Activated T-helper 9 cell treated with anti-CD3 and anti-CD28 coated beads, Interleukin-2, amount 50 U/mL, for 16 hours (primary cell): ENCODE measurements around the gene HBA2.
A peak's percentile ranks its signal among the peaks of the same experiment; 100 is the strongest.
"Not testable (repeated sequence)": the region's sequence is repeated elsewhere in the genome, so short reads cannot be mapped to it uniquely, and the experiment has no call there.

Experiments used
- DNase-seq: peaks from one replicate; pipeline ENCODE4 v3.0.0-alpha.2; 2020; ENCODE audit warnings: low read depth

The HBA2 gene

DNA sequence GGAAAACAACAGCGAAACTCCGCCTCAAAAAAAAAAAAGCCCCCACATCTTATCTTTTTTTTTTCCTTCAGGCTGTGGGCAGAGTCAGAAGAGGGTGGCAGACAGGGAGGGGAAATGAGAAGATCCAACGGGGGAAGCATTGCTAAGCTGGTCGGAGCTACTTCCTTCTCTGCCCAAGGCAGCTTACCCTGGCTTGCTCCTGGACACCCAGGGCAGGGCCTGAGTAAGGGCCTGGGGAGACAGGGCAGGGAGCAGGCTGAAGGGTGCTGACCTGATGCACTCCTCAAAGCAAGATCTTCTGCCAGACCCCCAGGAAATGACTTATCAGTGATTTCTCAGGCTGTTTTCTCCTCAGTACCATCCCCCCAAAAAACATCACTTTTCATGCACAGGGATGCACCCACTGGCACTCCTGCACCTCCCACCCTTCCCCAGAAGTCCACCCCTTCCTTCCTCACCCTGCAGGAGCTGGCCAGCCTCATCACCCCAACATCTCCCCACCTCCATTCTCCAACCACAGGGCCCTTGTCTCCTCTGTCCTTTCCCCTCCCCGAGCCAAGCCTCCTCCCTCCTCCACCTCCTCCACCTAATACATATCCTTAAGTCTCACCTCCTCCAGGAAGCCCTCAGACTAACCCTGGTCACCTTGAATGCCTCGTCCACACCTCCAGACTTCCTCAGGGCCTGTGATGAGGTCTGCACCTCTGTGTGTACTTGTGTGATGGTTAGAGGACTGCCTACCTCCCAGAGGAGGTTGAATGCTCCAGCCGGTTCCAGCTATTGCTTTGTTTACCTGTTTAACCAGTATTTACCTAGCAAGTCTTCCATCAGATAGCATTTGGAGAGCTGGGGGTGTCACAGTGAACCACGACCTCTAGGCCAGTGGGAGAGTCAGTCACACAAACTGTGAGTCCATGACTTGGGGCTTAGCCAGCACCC lies 2.6 kb downstream of the HBA2 start:
- DNase-seq: no peak

DNA sequence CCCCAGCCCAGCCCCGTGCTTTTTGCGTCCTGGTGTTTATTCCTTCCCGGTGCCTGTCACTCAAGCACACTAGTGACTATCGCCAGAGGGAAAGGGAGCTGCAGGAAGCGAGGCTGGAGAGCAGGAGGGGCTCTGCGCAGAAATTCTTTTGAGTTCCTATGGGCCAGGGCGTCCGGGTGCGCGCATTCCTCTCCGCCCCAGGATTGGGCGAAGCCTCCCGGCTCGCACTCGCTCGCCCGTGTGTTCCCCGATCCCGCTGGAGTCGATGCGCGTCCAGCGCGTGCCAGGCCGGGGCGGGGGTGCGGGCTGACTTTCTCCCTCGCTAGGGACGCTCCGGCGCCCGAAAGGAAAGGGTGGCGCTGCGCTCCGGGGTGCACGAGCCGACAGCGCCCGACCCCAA lies 3.3 kb downstream of the HBA2 start:
- not testable (repeated sequence) for DNase-seq

DNA sequence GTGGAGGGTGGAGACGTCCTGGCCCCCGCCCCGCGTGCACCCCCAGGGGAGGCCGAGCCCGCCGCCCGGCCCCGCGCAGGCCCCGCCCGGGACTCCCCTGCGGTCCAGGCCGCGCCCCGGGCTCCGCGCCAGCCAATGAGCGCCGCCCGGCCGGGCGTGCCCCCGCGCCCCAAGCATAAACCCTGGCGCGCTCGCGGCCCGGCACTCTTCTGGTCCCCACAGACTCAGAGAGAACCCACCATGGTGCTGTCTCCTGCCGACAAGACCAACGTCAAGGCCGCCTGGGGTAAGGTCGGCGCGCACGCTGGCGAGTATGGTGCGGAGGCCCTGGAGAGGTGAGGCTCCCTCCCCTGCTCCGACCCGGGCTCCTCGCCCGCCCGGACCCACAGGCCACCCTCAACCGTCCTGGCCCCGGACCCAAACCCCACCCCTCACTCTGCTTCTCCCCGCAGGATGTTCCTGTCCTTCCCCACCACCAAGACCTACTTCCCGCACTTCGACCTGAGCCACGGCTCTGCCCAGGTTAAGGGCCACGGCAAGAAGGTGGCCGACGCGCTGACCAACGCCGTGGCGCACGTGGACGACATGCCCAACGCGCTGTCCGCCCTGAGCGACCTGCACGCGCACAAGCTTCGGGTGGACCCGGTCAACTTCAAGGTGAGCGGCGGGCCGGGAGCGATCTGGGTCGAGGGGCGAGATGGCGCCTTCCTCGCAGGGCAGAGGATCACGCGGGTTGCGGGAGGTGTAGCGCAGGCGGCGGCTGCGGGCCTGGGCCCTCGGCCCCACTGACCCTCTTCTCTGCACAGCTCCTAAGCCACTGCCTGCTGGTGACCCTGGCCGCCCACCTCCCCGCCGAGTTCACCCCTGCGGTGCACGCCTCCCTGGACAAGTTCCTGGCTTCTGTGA lies 4.1 kb downstream of the HBA2 start, which contains the start of gene HBA1:
HBA1 (plus strand) TSS at position 204 of the 906 bp plus-strand sequence; CDS start at position 241, 37 bp downstream.
- DNase-seq: not testable (repeated sequence)

DNA sequence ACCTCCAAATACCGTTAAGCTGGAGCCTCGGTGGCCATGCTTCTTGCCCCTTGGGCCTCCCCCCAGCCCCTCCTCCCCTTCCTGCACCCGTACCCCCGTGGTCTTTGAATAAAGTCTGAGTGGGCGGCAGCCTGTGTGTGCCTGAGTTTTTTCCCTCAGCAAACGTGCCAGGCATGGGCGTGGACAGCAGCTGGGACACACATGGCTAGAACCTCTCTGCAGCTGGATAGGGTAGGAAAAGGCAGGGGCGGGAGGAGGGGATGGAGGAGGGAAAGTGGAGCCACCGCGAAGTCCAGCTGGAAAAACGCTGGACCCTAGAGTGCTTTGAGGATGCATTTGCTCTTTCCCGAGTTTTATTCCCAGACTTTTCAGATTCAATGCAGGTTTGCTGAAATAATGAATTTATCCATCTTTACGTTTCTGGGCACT lies 4.7 kb downstream of the HBA2 start:
- DNase-seq: no peak

DNA sequence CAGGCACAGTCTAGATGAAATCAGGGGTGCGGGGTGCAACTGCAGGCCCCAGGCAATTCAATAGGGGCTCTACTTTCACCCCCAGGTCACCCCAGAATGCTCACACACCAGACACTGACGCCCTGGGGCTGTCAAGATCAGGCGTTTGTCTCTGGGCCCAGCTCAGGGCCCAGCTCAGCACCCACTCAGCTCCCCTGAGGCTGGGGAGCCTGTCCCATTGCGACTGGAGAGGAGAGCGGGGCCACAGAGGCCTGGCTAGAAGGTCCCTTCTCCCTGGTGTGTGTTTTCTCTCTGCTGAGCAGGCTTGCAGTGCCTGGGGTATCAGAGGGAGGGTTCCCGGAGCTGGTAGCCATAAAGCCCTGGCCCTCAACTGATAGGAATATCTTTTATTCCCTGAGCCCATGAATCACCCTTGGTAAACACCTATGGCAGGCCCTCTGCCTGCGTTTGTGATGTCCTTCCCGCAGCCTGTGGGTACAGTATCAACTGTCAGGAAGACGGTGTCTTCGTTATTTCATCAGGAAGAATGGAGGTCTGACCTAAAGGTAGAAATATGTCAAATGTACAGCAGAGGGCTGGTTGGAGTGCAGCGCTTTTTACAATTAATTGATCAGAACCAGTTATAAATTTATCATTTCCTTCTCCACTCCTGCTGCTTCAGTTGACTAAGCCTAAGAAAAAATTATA lies 5.4 kb downstream of the HBA2 start:
- DNase-seq: no peak

DNA sequence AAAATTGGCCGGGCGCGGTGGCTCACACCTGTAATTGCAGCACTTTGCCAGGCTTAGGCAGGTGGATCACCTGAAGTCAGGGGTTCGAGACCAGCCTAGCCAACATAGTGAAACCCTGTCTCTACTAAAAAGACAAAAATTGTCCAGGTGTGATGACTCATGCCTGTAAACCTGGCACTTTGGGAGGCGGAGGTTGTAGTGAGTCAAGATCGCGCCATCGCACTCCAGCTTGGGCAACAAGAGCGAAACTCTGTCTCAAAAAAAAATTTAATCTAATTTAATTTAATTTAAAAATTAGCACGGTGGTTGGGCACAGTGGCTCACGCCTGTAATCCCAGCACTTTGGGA lies 6.0 kb downstream of the HBA2 start:
- DNase-seq: no peak

DNA sequence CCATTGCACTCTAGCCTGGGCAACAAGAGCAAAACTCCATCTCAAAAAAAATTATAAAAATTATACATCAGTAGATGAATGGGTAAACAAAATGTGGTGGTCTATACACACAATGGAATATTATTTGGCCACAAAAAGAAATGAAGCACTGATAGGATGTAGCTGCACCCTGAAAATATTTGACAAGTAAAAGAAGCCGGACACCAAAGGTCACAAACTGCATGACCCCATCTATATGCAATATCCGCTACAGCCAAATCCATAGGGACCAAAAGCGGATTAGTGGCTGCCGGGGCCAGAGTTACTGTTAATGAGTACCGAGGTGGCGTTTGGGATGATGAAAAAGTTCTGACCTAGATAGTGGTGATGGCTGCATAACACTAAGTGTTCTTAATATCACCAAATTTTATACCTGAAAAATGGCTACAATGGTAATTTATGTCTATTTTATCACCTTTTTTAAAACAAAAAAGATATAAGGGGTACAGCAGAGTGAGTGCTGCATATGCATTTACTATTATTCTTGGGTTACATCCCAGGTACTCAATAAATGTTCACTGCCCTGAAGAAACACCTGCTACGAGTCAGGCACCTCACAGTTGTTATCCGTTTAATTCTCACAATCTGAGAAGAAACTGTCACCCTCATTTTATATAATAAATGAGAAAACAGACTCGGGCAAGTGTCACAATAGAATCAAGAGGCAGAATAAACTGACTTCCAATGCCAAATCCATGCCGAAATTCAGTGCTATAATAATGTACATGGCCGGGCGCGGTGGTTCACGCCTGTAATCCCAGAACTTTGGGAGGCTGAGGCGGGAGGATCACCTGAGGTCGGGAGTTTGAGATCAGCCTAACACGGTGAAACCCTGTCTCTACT lies 6.8 kb downstream of the HBA2 start:
- no peak for DNase-seq

DNA sequence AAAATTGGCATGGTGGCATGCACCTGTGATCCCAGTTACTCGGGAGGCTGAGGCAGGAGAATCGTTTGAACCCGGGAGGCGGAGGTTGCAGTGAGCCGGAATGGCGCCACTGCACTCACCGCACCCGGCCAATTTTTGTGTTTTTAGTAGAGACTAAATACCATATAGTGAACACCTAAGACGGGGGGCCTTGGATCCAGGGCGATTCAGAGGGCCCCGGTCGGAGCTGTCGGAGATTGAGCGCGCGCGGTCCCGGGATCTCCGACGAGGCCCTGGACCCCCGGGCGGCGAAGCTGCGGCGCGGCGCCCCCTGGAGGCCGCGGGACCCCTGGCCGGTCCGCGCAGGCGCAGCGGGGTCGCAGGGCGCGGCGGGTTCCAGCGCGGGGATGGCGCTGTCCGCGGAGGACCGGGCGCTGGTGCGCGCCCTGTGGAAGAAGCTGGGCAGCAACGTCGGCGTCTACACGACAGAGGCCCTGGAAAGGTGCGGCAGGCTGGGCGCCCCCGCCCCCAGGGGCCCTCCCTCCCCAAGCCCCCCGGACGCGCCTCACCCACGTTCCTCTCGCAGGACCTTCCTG lies 7.5 kb downstream of the HBA2 start, which contains the start of gene HBQ1:
HBQ1 (plus strand) TSS at position 359 of the 575 bp plus-strand sequence; CDS start at position 387, 28 bp downstream.
- no peak for DNase-seq

DNA sequence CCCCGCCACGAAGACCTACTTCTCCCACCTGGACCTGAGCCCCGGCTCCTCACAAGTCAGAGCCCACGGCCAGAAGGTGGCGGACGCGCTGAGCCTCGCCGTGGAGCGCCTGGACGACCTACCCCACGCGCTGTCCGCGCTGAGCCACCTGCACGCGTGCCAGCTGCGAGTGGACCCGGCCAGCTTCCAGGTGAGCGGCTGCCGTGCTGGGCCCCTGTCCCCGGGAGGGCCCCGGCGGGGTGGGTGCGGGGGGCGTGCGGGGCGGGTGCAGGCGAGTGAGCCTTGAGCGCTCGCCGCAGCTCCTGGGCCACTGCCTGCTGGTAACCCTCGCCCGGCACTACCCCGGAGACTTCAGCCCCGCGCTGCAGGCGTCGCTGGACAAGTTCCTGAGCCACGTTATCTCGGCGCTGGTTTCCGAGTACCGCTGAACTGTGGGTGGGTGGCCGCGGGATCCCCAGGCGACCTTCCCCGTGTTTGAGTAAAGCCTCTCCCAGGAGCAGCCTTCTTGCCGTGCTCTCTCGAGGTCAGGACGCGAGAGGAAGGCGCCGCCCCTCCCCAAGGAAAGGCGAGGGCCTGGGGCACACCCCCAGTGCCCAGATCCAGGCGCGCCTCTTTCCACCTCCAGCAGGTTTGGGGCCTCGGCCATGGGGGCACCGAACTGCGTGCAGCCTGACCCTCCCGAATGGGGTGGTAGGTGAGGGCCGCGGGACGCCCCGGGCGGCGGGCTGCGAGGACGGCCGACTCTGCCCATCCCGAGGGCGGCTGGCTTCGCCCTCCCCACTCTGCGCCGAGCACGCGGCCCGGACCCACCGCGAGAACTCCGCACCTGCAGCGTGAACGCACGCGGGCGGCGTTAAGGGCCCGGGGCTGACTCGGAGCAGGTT lies 8.2 kb downstream of the HBA2 start:
- DNase-seq: peak; percentile 72

DNA sequence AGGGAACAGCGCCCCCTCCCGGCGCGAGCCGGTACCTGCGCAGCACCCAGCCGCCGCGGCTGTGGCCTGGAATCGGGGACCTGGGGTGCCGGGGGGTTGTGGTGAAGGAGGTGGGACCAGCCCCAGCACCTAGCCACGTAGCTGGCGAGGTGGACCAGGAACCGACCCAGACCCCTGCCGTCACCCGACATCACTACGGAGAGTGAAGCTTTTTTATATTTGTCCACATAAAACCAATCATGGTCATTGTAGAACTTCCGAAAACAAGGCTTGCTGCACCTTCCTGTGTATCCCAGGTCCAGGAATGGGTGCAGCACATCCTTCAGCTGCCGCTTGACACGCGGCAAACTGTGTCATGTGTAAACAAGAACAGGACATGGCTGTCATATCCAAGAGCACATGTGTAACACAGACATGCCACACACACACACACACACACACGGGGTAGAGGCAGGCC lies 8.9 kb downstream of the HBA2 start:
- no peak for DNase-seq

DNA sequence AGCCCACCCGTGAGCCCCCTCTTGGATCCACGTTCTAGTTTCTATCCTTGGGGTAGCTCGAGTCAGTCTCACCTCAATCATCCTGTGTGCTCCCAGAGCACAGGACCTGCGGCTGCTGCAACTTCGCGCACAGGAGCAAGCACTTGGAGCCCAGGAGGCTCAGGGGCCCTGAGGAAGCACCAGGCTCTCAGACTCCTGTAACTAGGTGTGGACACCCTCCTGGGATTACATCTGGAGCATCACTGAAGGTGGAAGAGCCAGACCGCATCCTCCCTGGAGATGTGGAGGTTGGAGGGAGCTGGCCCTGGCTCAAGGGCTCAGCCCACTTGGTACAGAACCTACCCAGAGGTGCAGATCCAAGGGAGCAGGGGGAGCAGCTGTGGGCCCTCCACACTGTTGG lies 10.3 kb downstream of the HBA2 start:
- no peak for DNase-seq

DNA sequence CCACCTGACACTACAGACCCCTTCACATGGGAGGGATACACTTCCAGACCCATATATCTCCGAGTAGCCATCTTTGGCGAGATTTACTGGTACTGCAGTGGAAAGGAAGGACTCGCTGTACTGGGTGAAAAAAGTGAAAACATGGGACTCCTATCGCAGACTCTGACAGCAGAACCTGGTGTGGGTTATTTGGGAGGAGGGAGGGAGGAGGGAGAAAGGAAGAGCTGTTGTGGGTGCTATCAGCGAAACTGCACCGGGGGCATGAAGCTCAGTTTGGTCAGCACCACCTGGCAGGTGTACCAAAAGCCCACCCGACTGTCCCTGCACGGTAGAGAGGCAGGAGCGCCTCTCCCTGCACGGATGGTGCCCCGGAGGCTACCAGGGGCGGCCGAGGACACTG lies 12.5 kb downstream of the HBA2 start:
- DNase-seq: no peak

DNA sequence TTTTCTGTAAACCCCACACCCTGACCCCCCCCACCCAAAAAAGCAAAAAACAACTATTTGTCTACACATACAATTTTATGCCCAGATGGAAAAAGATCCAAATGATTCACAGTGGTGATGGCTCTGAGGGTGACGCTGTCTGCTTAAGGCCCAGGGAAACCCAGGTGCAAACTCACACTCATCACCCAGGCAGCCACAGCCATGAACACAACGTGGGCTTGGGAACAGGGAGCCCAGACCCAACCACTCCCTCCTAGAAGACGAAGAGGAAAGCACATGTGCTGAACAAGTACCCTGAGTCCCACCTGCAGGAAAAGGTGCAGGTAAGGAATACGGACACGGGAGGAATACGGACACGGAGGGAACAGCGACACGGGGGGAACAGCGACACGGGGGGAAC lies 13.0 kb downstream of the HBA2 start:
- no peak for DNase-seq

DNA sequence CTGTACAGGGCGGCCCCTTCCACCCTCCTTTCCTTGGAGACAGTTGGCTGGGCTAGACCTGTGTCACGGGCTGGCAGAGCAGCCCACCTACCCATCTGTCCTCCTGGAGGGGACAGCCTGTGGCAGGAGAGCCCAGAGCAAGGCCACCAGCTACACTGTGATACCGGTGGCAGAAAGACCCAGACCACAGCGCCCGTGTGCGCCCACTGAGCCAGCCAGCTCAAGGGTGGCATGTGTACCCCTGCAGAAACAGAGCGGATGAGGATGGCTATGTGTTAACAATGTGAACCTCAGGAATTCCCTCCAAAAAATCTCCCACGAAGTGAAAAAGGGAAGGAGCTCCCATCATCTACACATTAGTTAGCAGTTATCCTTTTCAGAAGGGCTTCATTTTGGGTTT lies 14.7 kb downstream of the HBA2 start:
- no peak for DNase-seq

DNA sequence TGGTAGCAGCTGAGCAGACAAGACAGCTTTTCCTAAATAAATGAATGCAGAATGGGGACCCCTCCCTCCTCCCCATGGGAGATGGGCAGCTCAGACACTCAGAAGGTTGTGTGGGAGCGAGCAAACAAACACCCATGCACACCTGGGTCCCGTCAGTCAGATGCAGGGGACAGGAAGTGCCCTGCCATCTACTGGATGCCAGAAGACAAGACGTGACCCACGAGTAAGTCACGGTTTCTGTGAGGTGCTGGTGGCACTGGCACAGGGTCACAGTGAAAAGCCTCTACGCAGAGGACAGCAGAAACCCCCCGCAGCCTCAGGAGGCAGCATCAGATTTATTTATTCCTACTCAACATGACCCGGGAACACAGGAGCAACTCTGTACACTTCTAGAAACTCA lies 16.0 kb downstream of the HBA2 start:
- no peak for DNase-seq

DNA sequence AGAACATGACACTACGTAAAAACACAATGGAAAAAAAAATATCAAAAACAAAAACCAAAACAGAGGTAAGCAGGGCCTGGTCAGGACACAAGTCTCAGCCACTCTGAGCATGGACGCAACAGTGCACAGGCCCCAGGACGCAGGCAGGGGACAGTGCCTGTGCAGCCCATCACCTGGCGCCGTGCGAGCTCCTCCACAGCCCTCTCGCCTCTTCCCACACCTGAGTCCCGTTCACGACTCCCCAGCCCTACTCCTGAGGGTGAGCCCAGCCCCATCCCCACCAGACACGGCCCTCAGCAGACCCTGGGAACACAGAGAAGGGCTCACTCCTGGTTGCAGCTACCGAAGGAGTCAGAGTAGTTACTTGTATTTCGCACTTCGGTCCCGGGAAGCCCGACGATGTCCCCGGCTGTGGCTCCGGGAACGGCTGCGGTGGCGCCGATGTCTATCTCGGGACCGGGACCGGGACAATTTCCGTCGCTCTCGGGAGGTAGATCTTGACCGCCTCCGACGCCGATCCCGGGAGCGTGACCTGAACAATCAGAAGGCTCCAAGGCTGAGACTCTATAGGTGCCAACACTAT lies 17.0 kb downstream of the HBA2 start:
- no peak for DNase-seq

DNA sequence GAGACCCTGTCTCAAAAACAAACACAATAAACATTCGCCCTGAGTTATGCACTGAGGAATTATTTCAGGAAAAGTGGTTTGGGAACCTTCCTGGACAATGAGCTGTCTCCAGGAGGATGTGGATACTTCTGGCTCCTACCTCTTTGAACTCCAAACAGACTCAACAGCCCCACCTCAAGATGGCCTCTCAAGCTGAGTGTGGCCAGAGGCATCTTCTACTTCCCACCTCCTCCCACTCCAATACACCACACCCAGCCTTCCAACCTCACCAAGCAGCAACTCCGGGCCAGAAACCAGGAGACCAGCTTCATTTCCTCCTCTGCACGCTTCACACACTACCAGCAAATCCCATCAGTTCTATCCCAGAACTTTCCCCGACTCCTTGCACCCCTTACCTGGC lies 19.2 kb downstream of the HBA2 start:
- no peak for DNase-seq

DNA sequence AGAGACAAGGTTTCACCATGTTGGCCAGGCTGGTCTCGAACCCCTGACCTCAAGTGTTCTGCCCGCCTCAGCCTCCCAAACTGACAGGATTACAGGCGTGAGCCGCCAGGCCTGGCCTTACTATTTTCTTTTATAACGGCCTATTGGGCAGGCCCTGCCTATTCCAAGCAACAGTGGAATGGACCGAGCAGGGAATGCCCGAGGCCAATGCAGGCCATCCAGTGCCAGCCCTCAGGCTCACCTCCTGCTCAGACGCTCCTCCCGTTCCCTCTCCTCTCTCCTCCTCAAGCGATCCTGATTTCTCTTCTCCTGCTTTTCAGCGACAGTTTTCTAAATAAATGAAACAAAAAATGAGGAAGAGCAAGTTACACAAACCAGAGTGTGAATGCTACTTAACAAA lies 20.0 kb downstream of the HBA2 start:
- no peak for DNase-seq

DNA sequence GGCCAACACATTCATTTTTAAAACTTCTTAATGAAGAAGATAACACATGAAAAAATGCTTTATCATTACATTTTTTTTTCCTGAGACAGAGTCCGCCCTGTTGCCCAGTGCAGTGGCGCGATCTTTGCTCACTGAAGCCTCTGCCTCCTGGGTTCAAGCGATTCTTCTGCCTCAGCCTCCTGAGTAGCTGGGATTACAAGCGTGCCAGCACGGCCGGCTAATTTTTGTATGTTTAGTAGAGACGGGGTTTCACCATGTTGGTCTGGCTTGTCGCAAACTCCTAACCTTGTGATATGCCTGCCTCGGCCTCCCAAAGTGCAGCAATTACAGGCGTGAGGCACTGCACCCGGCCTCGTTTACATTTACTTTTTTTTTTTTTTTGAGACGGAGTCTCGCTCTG lies 20.8 kb downstream of the HBA2 start:
- DNase-seq: no peak
